Transverse colon (tissue), 4 donors: ENCODE results near the gene RFFL. TPM values are rescaled to one million over a fixed set of nuclear protein-coding genes. Genes with fewer than 3 reads are reported as not detected.
A peak's percentile ranks its signal among the peaks of the same experiment; 100 is the strongest.

Experiments
- DNase-seq: peaks from one replicate; pipeline ENCODE4 v3.0.0-alpha.2; 2019
- H3K27ac ChIP-seq, 4 donors: fragments of 200-600 bp; sonication (generic); 2 replicates each; pipeline ENCODE4 v1.5.1; 2016 to 2018; ENCODE audit warnings: inconsistent platforms in 4 of 4
- H3K27me3 ChIP-seq: fragments of 200-600 bp; sonication (generic); 2 replicates; pipeline ENCODE4 v1.5.1; 2017; ENCODE audit warnings: inconsistent platforms
- H3K36me3 ChIP-seq, 4 donors: fragments of 200-600 bp; sonication (generic); 2 replicates each; pipeline ENCODE4 v1.5.1; 2017 to 2019; ENCODE audit warnings: inconsistent platforms in 4 of 4
- H3K4me1 ChIP-seq, 4 donors: fragments of 200-600 bp; sonication (generic); 2 replicates each; pipeline ENCODE4 v1.5.1; 2017 to 2020; ENCODE audit warnings: inconsistent platforms in 4 of 4
- H3K4me3 ChIP-seq, 4 donors: fragments of 200-600 bp; sonication (generic); 1 replicate in 1 of 4; 2 replicates in 3 of 4; pipeline versions ENCODE4 v1.5.1 to v1.6.1; 2017 to 2019; ENCODE audit warnings: inconsistent platforms in 4 of 4
- H3K9me3 ChIP-seq, 2 donors: fragments of 200-600 bp; sonication (generic); 2 replicates each; pipeline ENCODE4 v1.5.1; 2017 to 2019; ENCODE audit warnings: inconsistent platforms in 2 of 2
- CTCF ChIP-seq, 5 experiments: fragments of 200-600 bp in 3 of 5; fragments of 450-650 bp in 2 of 5; sonication (generic) in 3 of 5; IDR thresholded peaks; 1 replicate in 2 of 5; 2 replicates in 3 of 5; pipeline ENCODE4 v1.5.1; 2016 to 2017; ENCODE audit warnings: antibody characterized with exemption in 5 of 5, inconsistent platforms in 3 of 5, mild to moderate bottlenecking in 2 of 5, moderate library complexity in 1 of 5
- EP300 ChIP-seq: sonication (generic); formaldehyde crosslinking; IDR thresholded peaks from one replicate; pipeline ENCODE4 v1.6.1; 2017; ENCODE audit warnings: antibody characterized with exemption, low read depth
- POLR2A ChIP-seq: fragments of 450-650 bp; IDR thresholded peaks from one replicate; pipeline ENCODE4 v1.6.1; 2016; ENCODE audit warnings: antibody characterized with exemption, mild to moderate bottlenecking, moderate library complexity
- POLR2AphosphoS5 ChIP-seq, 3 donors: sonication (generic); formaldehyde crosslinking; IDR thresholded peaks; one replicate each; pipeline ENCODE4 v1.6.1; 2016; ENCODE audit warnings: antibody characterized with exemption in 3 of 3
- WGBS, 2 donors: methylation state at CpG; one replicate each; pipeline ENCODE4 v1.1.5; 2018; ENCODE audit warnings: low coverage in 1 of 2; 5-methylcytosine and 5-hydroxymethylcytosine counted together
- in situ Hi-C, 4 donors: fragments of 200-750 bp; cut with MboI; loops; one replicate each; pipeline versions ENCODE4 v1.15.0 to v1.15.1; 2017; ENCODE audit warnings: low sequenced_read_pairs in 3 of 4, low pct_ligation_motif_present in 1 of 4, low pct_unique_long_range_greater_than_20kb in 1 of 4
- intact Hi-C: fragments of 100-400 bp; cut with DNase I; formaldehyde crosslinking; loops from one replicate; pipeline ENCODE4 v1.15.1; 2023; ENCODE audit warnings: low total_unique reads
- total RNA-seq, 4 donors: library from RNA; depleted of rRNA; stranded (reverse); fragments of >200 nt; gene quantifications; one replicate each; pipeline ENCODE4 v1.1.0, GENCODE V29; 2016

Gene RFFL
- total RNA-seq, 4 donors from 2014 or later = 40.6 to 75.8 (median 50.7) TPM

GRCh38 chr17:35053204-35053603 lies 10.3 kb downstream of the RFFL start:
- H3K4me3 ChIP-seq = no peak overlapping the region
- TF ChIP-seq CTCF (IDR thresholded peaks at IDR 0.05) = no peak
- intact Hi-C loops (no loop called here), in situ Hi-C loops (no loop called here)
- H3K27ac ChIP-seq = no peak overlapping the region
- H3K4me1 ChIP-seq = peaks cover 22 to 36% (median 30%) of the 10 kb centered on the region in 4 donors
- no peaks in the 10 kb centered on the region for H3K36me3 ChIP-seq
- no peaks in the 10 kb centered on the region for H3K27me3 ChIP-seq
- WGBS, 2 donors = 81 to 100% methylated on average over 1 of the region's 1 CpG
- no peaks in the 10 kb centered on the region for H3K9me3 ChIP-seq
- no peak for DNase-seq

GRCh38 chr17:35052780-35053179 lies 10.7 kb downstream of the RFFL start:
- in situ Hi-C loops (no loop called here), intact Hi-C loops (no loop called here)
- Histone ChIP-seq H3K27ac (peak overlapping the region; percentile 67 to 77 (median 76)), H3K4me1 (peaks cover 22 to 36% (median 30%) of the 10 kb centered on the region in 4 donors), H3K9me3 (no peaks in the 10 kb centered on the region), H3K27me3 (no peaks in the 10 kb centered on the region), H3K4me3 (no peak overlapping the region), H3K36me3 (no peaks in the 10 kb centered on the region)
- no peak for DNase-seq
- TF ChIP-seq CTCF (IDR thresholded peaks at IDR 0.05) = no peak
- TF ChIP-seq POLR2A = no peak
- no peak for TF ChIP-seq EP300
- no peak for TF ChIP-seq POLR2AphosphoS5 (IDR thresholded peaks at IDR 0.05)

- Histone ChIP-seq H3K36me3 (no peaks in the 10 kb centered on the region), H3K9me3 (no peaks in the 10 kb centered on the region), H3K27me3 (no peaks in the 10 kb centered on the region), H3K4me3 (no peak overlapping the region), H3K27ac (peak overlapping the region; percentile 67 to 77 (median 76)), H3K4me1 (peaks cover 22 to 38% (median 31%) of the 10 kb centered on the region in 4 donors)
- TF ChIP-seq CTCF (IDR thresholded peaks at IDR 0.05) = no peak
- TF ChIP-seq POLR2A = no peak
- no peak for TF ChIP-seq EP300
- no peak for TF ChIP-seq POLR2AphosphoS5 (IDR thresholded peaks at IDR 0.05)
- intact Hi-C loops = no loop called here
- in situ Hi-C loops = no loop called here
- DNase-seq = no peak
Measured at GRCh38 chr17:35052241-35052610, 11.3 kb downstream of the RFFL start.

- Histone ChIP-seq H3K9me3 (no peaks in the 10 kb centered on the region), H3K27me3 (no peaks in the 10 kb centered on the region), H3K27ac (peak overlapping the region; percentile 67 to 77 (median 76)), H3K36me3 (no peaks in the 10 kb centered on the region), H3K4me1 (peaks cover 22 to 44% (median 32%) of the 10 kb centered on the region in 4 donors), H3K4me3 (peak overlapping the region in 1 of 4 donors; percentile 0)
- in situ Hi-C loops = no loop called here
- 22 to 23% methylated on average over 5 to 6 of the region's 6 CpGs for WGBS, 2 donors
- TF ChIP-seq POLR2A (no peak), CTCF (IDR thresholded peaks at IDR 0.05) (no peak), EP300 (no peak), POLR2AphosphoS5 (IDR thresholded peaks at IDR 0.05) (no peak)
- intact Hi-C loops = no loop called here
- no peak for DNase-seq
Measured at GRCh38 chr17:35051579-35052240, 11.8 kb downstream of the RFFL start.
